RWPE2 (cell line): ENCODE results near the gene SS18L1.

Experiments used
- ATAC-seq: fragments of 200-7000 bp; cut with Tn5 transposase; 3 replicates; pipeline ENCODE4 v1.9.1; 2021; ENCODE audit warnings: low read depth
- DNase-seq: peaks from one replicate; pipeline ENCODE4 v3.0.0-alpha.2; 2020; ENCODE audit warnings: low spot score
- H3K27ac ChIP-seq: fragments of 450-650 bp; 2 replicates; pipeline ENCODE4 v1.5.1; 2017; ENCODE audit warnings: mild to moderate bottlenecking; ENCODE audit not compliant: poor library complexity, severe bottlenecking
- H3K27me3 ChIP-seq: fragments of 250-450 bp; sonication (Bioruptor Pico); 2 replicates; pipeline ENCODE4 v1.5.1; 2021; ENCODE audit warnings: mild to moderate bottlenecking, moderate library complexity; ENCODE audit not compliant: insufficient read depth, poor library complexity, severe bottlenecking
- H3K36me3 ChIP-seq: fragments of 250-450 bp; sonication (Bioruptor Pico); 2 replicates; pipeline ENCODE4 v1.5.1; 2020; ENCODE audit warnings: low read depth, mild to moderate bottlenecking, moderate library complexity
- H3K4me1 ChIP-seq: fragments of 250-450 bp; sonication (Bioruptor Pico); 2 replicates; pipeline ENCODE4 v1.5.1; 2021; ENCODE audit warnings: mild to moderate bottlenecking, moderate library complexity; ENCODE audit not compliant: insufficient read depth, poor library complexity, severe bottlenecking
- H3K4me3 ChIP-seq: fragments of 250-450 bp; sonication (Bioruptor Pico); 2 replicates; pipeline ENCODE4 v1.5.1; 2021; ENCODE audit warnings: mild to moderate bottlenecking, moderate library complexity; ENCODE audit not compliant: severe bottlenecking
- H3K9me3 ChIP-seq: fragments of 250-450 bp; sonication (Bioruptor Pico); 2 replicates; pipeline ENCODE4 v1.5.1; 2021; ENCODE audit warnings: mild to moderate bottlenecking, moderate library complexity; ENCODE audit not compliant: severe bottlenecking
- TF ChIP-seq, protein P1 (sequence below): fragments of 450-650 bp; IDR thresholded peaks from one replicate; pipeline ENCODE4 v1.5.1; 2017; ENCODE audit warnings: mild to moderate bottlenecking, moderate library complexity; ENCODE audit not compliant: poor library complexity, severe bottlenecking

The SS18L1 gene

DNA sequence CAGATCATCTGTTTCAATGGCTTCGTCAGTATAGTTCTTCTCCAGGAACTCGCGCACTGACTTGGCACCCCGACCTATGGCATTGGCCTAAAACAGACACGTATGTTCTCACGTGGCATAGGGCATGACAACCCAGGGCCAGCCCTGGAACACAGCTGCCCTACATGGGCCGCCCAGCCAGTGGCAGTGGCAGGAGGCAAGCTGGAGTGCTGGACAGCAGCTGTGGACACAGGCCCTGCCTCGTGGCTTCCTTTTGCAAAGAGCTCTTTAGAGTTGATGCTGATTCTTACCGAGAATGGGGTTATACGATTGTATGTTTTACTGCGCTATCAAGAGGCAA is 5.4 kb upstream of the SS18L1 start:
- no peak for ATAC-seq
- Histone ChIP-seq H3K27ac (no peak overlapping the region), H3K4me3 (no peak overlapping the region), H3K4me1 (peaks cover 5% of the 10 kb centered on the region), H3K36me3 (peaks cover 84% of the 10 kb centered on the region), H3K9me3 (no peaks in the 10 kb centered on the region), H3K27me3 (no peaks in the 10 kb centered on the region)
- TF ChIP-seq, protein P1, sequence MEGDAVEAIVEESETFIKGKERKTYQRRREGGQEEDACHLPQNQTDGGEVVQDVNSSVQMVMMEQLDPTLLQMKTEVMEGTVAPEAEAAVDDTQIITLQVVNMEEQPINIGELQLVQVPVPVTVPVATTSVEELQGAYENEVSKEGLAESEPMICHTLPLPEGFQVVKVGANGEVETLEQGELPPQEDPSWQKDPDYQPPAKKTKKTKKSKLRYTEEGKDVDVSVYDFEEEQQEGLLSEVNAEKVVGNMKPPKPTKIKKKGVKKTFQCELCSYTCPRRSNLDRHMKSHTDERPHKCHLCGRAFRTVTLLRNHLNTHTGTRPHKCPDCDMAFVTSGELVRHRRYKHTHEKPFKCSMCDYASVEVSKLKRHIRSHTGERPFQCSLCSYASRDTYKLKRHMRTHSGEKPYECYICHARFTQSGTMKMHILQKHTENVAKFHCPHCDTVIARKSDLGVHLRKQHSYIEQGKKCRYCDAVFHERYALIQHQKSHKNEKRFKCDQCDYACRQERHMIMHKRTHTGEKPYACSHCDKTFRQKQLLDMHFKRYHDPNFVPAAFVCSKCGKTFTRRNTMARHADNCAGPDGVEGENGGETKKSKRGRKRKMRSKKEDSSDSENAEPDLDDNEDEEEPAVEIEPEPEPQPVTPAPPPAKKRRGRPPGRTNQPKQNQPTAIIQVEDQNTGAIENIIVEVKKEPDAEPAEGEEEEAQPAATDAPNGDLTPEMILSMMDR: no peak
- DNase-seq: no peak

DNA sequence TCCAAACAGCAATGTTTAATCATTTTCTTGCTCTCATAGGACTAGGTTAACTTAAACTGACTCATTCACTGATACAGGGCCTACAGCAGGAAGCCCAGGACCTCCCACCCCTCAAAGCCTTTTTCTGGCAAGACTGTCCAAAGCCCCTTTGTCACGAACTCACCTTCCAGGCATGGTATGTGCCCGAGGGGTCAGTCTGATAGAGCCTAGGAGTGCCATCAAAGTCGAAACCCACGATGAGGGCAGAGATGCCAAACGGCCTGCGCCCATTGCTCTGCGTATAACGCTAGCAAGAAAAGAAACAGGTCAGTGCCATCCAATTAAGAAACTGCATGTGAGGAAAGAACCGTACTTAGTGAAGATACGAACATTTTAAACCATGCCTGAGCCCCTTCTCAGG is 4.7 kb upstream of the SS18L1 start:
- Histone ChIP-seq H3K9me3 (no peaks in the 10 kb centered on the region), H3K27ac (no peak overlapping the region), H3K4me3 (no peak overlapping the region), H3K4me1 (peaks cover 5% of the 10 kb centered on the region), H3K36me3 (peaks cover 76% of the 10 kb centered on the region), H3K27me3 (no peaks in the 10 kb centered on the region)
- ATAC-seq (no peak), DNase-seq (no peak)
- TF ChIP-seq, protein P1: no peak

DNA sequence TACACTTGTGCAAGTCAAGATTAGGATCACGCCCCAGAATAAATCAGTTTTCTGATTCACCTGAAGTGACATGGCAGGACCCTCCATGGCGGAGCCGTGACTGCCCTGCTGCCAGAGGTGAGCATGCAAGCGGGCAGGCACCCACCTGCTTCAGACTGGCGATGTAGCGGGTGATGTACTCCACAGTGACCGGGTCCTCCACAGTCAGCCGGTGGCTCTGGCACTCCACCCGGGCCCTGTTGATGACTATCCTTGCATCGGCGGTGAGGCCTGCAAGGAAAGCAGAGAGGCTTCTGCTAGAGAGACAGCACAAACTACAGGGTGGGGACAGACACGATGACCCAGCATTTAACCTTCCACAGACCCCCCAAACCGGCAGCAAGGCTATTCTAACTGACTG is 3.9 kb upstream of the SS18L1 start:
- Histone ChIP-seq H3K4me3 (no peak overlapping the region), H3K27ac (no peak overlapping the region), H3K4me1 (peaks cover 7% of the 10 kb centered on the region), H3K36me3 (peaks cover 73% of the 10 kb centered on the region), H3K9me3 (no peaks in the 10 kb centered on the region), H3K27me3 (no peaks in the 10 kb centered on the region)
- ATAC-seq: no peak
- DNase-seq: peak; percentile 85
- TF ChIP-seq, protein P1: no peak

DNA sequence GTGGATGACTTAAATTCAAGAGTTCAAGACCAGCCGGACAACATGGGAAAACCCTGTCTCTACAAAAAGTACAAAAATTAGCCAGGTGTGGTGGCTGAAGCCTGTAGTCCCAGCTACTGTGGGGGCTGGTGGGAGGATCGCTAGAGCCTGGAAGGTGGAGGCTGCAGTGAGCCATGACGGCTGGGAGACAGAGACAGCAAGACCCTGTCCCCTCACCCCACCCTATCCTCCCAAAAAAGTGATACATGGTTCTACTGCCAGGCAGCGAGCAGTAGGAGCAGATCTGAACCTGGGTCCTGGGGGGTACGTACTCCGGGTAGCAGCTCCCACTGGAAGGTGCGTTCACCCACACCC is 2.5 kb upstream of the SS18L1 start:
- no peak overlapping the region for H3K4me3 ChIP-seq
- no peak for DNase-seq
- peak overlapping the region; percentile 76 for H3K27ac ChIP-seq
- peaks cover 14% of the 10 kb centered on the region for H3K4me1 ChIP-seq
- no peak for ATAC-seq
- TF ChIP-seq, protein P1: no peak
- peaks cover 70% of the 10 kb centered on the region for H3K36me3 ChIP-seq
- H3K27me3 ChIP-seq: no peaks in the 10 kb centered on the region
- no peaks in the 10 kb centered on the region for H3K9me3 ChIP-seq

DNA sequence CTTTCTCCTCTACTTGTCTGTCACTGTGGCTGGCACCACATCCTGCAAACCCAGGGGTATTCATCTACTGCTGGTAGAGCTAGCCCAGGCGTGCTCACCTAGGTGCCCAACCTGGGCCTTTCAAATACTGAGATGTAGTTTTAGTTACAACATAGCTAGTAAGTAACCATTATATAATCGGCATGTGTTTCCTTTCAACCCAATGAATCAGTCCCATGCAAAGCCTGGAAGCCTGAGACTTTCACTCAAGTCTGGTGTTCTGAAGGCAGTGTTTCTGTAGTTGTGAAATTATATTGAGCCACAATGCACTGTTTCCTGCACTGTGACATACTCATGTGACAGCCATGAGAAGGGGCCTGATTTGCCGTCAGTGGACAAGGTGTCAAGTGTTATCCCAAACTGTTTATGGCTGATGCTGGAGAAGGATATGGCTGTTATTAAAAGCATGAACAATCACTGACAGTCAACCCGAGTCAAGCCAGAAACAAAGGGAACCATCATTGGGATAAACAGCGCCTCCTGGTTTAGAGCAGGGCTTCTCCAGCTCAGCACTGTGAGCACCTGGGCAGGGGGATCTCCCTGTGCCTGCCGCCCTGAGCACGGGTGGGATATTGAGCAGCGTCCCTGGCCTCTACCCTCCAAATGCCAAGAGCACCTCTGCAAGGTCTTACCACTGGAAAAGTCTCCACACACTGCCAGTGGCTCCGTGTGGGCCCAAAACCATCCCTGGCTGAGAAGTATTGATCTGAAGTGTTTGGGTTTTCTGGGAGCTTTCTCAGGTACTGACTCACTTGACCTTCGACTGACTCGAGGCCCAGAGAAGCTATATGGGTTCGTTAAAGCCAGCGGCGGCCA is 1.9 kb upstream of the SS18L1 start:
- peak; percentile 18 for ATAC-seq
- TF ChIP-seq, protein P1: peak; percentile 69
- peak overlapping the region; percentile 76 for H3K27ac ChIP-seq
- peaks cover 64% of the 10 kb centered on the region for H3K36me3 ChIP-seq
- H3K9me3 ChIP-seq: no peaks in the 10 kb centered on the region
- DNase-seq: no peak
- peaks cover 14% of the 10 kb centered on the region for H3K4me1 ChIP-seq
- H3K27me3 ChIP-seq: no peaks in the 10 kb centered on the region
- peak overlapping the region; percentile 96 for H3K4me3 ChIP-seq
